GM12872 (cell line): ENCODE measurements around the gene FUT3.

ENCODE experiments used
- TF ChIP-seq, protein P1 (sequence below): IDR thresholded peaks from 3 replicates; pipeline ENCODE4 v1.5.1; 2011; ENCODE audit warnings: low read depth, mild to moderate bottlenecking, low read length, moderate library complexity; ENCODE audit not compliant: insufficient read depth

Gene FUT3

DNA sequence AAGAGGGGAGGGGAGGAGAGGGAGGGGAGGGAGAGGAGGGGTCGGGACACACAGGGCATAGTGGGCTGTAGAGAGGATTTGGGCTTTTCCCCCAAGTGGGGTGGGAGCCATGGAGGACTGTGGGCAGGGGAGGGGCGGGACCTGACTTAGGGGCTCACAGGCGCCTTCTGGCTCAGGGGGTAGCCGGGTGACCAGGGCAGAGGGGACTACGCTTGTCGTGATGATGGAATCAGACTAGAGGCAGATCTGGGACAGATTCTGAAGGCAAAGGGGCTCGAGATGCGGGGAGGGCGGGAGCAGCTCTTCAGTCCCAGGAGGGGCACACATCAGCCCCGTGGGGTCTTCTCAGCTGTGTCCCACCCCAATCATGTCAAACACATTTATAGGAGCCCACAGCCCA lies 38.9 kb upstream of the FUT3 start:
- TF ChIP-seq, protein P1, sequence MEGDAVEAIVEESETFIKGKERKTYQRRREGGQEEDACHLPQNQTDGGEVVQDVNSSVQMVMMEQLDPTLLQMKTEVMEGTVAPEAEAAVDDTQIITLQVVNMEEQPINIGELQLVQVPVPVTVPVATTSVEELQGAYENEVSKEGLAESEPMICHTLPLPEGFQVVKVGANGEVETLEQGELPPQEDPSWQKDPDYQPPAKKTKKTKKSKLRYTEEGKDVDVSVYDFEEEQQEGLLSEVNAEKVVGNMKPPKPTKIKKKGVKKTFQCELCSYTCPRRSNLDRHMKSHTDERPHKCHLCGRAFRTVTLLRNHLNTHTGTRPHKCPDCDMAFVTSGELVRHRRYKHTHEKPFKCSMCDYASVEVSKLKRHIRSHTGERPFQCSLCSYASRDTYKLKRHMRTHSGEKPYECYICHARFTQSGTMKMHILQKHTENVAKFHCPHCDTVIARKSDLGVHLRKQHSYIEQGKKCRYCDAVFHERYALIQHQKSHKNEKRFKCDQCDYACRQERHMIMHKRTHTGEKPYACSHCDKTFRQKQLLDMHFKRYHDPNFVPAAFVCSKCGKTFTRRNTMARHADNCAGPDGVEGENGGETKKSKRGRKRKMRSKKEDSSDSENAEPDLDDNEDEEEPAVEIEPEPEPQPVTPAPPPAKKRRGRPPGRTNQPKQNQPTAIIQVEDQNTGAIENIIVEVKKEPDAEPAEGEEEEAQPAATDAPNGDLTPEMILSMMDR, result no peak

DNA sequence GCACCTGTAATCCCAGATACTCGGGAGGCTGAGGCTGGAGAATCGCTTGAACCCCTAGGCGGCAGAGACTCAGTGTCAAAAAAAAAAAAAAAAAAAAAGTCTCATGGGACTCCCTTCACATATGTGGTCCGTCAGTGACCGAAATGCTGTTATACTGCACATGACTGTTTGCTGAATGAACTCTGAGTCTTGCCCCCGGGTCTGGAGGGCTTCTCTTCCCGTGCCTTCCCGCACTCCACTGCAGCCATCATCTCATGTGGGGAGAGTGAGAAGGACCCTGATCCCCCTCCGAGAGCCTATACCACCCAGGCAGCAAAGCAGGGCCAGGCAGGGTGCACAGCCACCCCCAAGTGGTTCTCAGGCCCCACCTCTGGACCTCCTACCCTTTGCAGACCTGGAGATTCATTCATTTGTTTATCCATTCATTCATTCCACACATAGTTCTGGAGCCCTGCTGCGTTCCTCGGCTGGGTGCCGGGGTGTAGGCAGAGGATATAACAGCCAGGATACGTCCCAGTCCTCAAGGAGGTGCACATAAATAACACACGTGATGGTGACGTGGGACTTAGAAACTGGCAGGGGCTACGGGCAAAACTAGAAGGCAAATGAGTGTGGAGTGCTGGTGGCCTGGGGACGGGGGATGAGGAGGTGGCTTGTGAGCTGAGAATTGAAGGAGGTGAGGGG lies 38.2 kb upstream of the FUT3 start:
- TF ChIP-seq, protein P1, result no peak

DNA sequence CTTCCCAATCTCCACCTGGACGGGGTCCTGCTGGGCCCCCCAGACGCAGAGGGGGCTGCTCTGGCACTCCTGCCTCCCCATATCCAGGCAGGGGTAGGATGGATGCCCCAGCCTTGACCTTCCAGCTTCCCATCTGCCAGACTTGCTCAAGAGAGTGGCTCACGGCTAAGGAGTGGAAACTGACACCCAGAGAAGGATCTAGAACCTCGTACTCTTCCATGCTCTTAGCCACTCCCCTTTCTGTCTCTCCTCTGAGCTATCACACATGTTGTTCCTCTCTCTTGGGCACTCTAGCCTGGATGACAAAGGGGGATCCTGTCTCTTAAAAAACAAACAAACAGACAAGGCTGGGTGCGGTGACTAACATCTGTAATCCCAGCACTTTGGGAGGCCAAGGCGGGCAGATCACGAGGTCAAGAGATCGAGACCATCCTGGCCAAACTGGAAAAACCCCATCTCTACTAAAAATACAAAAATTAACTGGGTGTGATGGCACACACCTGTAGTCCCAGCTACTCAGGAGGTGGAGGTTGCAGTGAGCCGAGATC lies 31.2 kb upstream of the FUT3 start:
- TF ChIP-seq, protein P1, result no peak

DNA sequence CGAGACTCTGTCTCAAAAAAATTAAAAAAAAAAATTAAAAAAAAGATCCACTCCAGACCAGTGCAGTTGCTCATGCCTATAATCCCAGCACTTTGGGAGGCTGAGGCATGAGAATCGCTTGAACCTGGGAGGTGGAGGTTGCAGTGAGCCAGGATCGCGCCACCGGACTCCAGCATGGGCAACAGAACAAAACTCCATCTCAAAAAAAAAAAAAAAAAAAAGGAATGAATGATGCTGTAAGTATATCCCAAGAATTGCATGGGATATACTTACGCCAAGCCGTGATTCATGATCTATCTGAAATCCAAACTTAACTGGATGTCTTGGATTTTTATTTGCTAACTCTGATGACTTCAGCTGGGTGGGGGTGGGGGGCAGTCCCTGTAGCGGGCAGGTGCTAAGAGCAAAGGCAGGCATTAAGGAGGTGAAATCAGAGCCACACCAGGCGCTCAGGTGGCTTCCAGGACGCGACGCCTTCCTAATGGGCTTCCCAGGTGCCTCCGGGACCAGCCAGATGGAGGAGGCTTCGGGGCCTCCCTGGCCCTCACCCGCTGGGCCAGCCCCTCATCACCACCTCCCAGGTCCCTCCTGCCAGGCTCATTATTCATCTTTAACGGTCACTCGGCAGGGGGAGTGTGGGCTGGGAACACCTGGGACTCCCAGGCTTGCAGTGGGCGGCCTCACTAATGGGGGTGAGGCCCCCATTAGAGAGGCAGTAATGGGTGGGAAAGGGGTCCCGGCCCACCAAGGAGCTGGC lies 30.5 kb upstream of the FUT3 start:
- TF ChIP-seq, protein P1, result no peak

DNA sequence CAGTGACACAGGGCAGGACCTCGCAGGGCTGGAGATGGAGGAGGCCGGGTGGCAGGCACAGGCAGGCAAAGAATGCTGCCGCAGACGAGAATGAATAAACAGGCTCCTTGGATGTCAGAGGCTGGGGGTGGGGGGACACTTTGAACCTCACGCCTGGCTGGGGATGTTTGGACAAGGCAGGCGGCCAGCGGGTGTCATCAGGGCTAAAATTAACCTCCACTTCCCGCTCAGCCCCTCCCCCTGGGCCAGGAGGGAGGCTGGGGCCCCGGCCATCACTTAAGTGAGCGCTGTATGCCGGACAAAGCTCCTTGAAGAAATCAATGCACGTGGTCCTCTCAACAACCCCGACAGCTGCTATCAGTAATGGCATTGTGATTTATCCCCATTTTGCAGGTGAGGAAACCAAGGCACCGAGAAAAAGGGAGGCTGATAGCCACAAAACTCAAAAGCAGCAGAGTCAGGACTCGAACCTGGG lies 29.4 kb upstream of the FUT3 start:
- TF ChIP-seq, protein P1, result no peak

DNA sequence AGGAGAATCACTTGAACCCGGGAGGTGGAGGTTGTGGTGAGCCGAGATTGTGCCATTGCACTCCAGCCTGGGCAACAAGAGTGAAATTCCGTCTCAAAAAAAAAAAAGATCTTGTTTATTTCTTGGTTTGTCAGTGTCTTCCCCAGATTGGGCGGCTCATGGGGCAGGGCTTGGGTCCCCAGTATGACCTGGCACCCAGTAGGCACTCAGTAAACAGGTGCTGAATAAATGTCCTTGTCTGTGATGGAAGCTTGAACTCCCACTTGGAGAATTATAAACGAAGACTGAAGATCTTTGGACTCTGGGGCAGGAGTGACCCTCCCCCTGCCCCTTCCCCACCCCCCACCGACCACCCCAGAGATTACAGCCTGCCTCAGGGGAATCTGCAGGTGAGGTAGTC lies 28.9 kb upstream of the FUT3 start:
- TF ChIP-seq, protein P1, result no peak

DNA sequence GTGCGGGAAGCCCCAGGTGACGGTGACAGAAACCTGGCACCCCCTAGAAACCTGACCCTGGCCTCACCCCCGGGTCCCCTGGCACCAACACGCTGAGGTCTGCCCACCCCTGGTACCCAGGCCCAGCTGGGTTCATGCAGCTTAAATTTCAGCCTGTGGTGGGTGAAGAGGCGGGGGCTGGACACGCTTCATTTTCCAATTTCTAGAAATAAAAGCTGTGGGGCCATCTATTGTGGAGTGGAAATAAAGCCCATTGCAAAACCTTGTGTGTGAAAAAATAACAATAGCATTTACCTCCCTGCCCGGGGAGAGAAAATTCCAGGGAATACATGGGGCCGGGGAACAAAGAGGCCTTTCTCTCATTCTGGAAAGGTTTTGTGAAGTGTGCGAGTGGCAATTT lies 26.6 kb upstream of the FUT3 start:
- TF ChIP-seq, protein P1, result no peak
